GM10266 (cell line): ENCODE measurements around the gene DISP1.

Source experiments
- DNase-seq: peaks from one replicate; pipeline ENCODE4 v3.0.0; 2012; ENCODE audit errors: extremely low spot score
- CTCF ChIP-seq: IDR thresholded peaks from 2 replicates; pipeline ENCODE4 v1.5.1; 2012; ENCODE audit warnings: mild to moderate bottlenecking, low read depth; ENCODE audit not compliant: control insufficient read depth, insufficient read depth; ENCODE audit errors: missing control alignments

Gene DISP1

GRCh38 chr1:222794656-222795474, 20.0 kb upstream of the DISP1 start:
- no peak for DNase-seq
- TF ChIP-seq CTCF = no peak

- no peak for DNase-seq
- TF ChIP-seq CTCF = no peak
These were observed 16.7 kb upstream of the DISP1 start for GRCh38 chr1:222798116-222798515.

- TF ChIP-seq CTCF = no peak
- DNase-seq = no peak
These were observed 15.9 kb upstream of the DISP1 start for GRCh38 chr1:222798975-222799374.

GRCh38 chr1:222801067-222801466, 13.8 kb upstream of the DISP1 start:
- no peak for TF ChIP-seq CTCF
- DNase-seq = no peak

GRCh38 chr1:222811671-222812070, 3.2 kb upstream of the DISP1 start:
- TF ChIP-seq CTCF = no peak
- DNase-seq = no peak

GRCh38 chr1:222813866-222814535, 838 bp upstream of the DISP1 start:
- DNase-seq = no peak
- no peak for TF ChIP-seq CTCF

- DNase-seq = no peak
- TF ChIP-seq CTCF = no peak
These were observed 564 bp downstream of the DISP1 start for GRCh38 chr1:222815440-222815765.
